Effector memory CD8-positive, alpha-beta T cell (primary cell): ENCODE data around the gene WASHC3.

ENCODE experiments used
- ATAC-seq: fragments of 150-1000 bp; cut with Tn5 transposase; replicated peaks from 2 replicates; pipeline ENCODE4 v1.10.0; 2021; ENCODE audit warnings: mild to moderate bottlenecking, moderate library complexity
- DNase-seq, 3 experiments: peaks; one replicate each; pipeline ENCODE4 v3.0.0; 2021
- H3K27ac Mint-ChIP-seq, 2 donors: one replicate each; pipeline ENCODE4 v1.8.0; 2022; ENCODE audit warnings: mild to moderate bottlenecking in 2 of 2, mixed read lengths in 2 of 2, moderate library complexity in 2 of 2
- H3K27me3 Mint-ChIP-seq, 2 donors: one replicate each; pipeline ENCODE4 v1.8.0; 2022; ENCODE audit warnings: mixed read lengths in 2 of 2
- H3K36me3 Mint-ChIP-seq: one replicate; pipeline ENCODE4 v1.8.0; 2022; ENCODE audit warnings: mild to moderate bottlenecking, moderate library complexity, mixed read lengths; ENCODE audit not compliant: insufficient read depth
- H3K4me1 Mint-ChIP-seq, 2 donors: one replicate each; pipeline ENCODE4 v1.8.0; 2022; ENCODE audit warnings: low read depth in 2 of 2, mixed read lengths in 2 of 2
- H3K4me3 Mint-ChIP-seq, 2 donors: one replicate each; pipeline ENCODE4 v1.8.0; 2022; ENCODE audit warnings: mild to moderate bottlenecking in 2 of 2, mixed read lengths in 2 of 2, moderate library complexity in 2 of 2
- H3K9me3 Mint-ChIP-seq, 2 donors: one replicate each; pipeline ENCODE4 v1.8.0; 2022; ENCODE audit warnings: mixed read lengths in 2 of 2

WASHC3 gene

DNA sequence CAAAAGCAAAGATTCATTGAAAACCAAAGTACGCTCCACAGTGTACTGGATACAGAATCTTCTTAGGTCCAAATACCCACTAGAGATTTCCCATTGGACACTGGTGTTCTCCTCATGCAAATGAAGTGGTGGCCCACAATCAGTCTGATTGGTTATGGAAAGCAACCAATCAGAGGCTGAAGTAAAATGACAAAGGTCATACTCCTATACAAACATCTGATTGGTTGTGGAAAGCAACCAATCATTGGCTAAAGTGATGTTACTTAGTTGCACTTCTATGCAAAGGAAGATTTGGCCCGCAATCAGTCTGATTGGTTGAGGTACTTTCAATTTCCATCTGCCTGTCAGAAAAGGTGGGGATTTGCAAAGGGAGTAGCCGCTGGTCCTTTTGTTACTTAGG lies 1.3 kb upstream of the WASHC3 start:
- H3K27me3 Mint-ChIP-seq, result peaks cover 9 to 14% of the 10 kb centered on the region in 2 donors
- H3K4me1 Mint-ChIP-seq, result peaks cover 15 to 28% of the 10 kb centered on the region in 2 donors
- peaks cover 16% of the 10 kb centered on the region for H3K36me3 Mint-ChIP-seq
- ATAC-seq (no peak), DNase-seq (no peak)
- no peak overlapping the region for H3K27ac Mint-ChIP-seq
- H3K9me3 Mint-ChIP-seq, result peaks cover 0 to 2% of the 10 kb centered on the region in 2 donors
- H3K4me3 Mint-ChIP-seq, result no peak overlapping the region

DNA sequence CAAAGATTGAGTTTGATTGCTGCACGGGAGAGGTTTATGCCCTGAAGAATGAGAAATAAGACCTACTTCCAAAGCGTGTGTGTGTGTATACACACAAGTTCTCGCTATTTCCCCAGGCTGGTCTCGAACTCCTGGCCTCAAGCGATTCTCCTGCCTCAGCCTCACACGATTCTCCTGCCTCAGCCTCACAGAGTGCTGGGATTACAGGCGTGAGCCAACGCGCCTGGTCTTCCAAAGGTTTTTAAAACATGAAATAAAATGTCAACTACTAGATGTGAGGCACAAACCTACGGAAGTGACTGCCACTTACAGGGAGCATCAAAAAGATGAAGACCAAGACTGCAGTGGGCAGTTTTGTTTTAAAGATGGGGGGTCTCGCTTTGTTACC lies 622 bp upstream of the WASHC3 start:
- H3K9me3 Mint-ChIP-seq, result peaks cover 0 to 2% of the 10 kb centered on the region in 2 donors
- peaks cover 20% of the 10 kb centered on the region for H3K36me3 Mint-ChIP-seq
- peak overlapping the region; percentile 99 for H3K27ac Mint-ChIP-seq
- DNase-seq (no peak), ATAC-seq (no peak)
- H3K4me1 Mint-ChIP-seq, result peaks cover 19 to 34% of the 10 kb centered on the region in 2 donors
- H3K4me3 Mint-ChIP-seq, result peak overlapping the region; percentile 96 to 99
- H3K27me3 Mint-ChIP-seq, result peaks cover 9 to 14% of the 10 kb centered on the region in 2 donors

DNA sequence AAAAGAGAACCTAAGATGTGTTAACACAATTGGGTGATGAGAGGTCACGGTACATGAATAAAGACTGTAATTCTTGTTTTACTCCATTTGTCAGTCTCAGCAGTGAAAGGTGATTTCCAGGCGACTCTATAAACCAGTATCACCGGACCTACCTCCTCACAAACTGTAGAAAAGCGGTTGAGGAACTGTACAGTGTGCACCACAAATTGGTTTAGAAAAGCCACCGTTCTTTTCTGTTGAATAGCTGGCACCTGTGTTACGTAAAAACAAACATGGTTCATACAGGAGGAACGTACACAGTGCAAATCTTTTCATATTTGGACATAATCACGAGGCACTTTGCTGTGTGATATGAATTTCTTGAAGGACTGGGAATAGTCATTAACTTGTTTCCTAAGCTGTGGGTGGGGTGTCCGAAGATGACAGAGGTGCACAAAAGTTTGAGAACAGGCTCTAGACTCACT lies 663 bp downstream of the WASHC3 start:
- Mint-ChIP-seq H3K4me3 (peak overlapping the region; percentile 96 to 99), H3K4me1 (peaks cover 23 to 43% of the 10 kb centered on the region in 2 donors), H3K9me3 (peaks cover 0 to 2% of the 10 kb centered on the region in 2 donors), H3K27ac (peak overlapping the region; percentile 99), H3K36me3 (peaks cover 29% of the 10 kb centered on the region), H3K27me3 (peaks cover 9 to 14% of the 10 kb centered on the region in 2 donors)
- ATAC-seq (peak; percentile 56), DNase-seq (peak; percentile 22 to 40 (median 38))

DNA sequence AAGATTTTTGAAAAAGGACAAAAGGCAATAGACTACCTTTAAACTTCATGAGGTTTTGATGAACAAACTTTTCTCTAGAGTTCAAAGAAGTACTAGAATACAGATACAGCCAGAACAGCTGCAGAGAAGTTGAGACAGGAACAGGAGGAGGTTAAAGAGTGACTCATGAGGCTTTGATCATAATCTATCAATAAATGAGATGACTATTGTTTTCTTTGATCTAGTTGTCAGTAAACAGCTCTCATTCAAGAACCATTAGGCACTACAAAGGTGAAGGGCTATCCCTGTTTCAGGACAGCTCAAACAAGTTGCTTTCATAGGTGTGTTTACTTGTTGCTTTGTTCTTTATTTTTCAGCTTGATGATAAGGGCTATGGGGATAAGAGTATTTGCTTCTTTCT lies 2.4 kb downstream of the WASHC3 start:
- Mint-ChIP-seq H3K4me3 (no peak overlapping the region), H3K36me3 (peaks cover 36% of the 10 kb centered on the region), H3K9me3 (peaks cover 0 to 2% of the 10 kb centered on the region in 2 donors), H3K27ac (no peak overlapping the region), H3K27me3 (peaks cover 0 to 2% of the 10 kb centered on the region in 2 donors), H3K4me1 (peaks cover 27 to 49% of the 10 kb centered on the region in 2 donors)
- DNase-seq (no peak), ATAC-seq (no peak)

DNA sequence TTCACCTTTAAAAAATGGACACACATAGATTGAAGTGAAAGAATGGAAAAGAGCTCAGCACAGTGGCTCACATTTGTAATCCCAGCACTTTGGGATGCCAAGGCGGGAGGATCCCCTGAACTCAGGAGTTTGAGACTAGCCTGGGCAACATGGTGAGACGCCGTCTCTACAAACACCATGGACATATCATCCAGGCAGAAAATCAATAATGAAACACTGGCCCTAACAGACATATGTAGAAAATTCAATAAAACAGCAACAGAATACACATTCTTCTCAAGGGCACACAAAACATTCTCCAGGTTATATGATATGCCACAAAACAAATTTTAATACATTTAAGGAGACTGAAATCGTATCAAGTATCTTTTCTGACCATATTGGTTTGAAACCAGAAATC lies 7.4 kb downstream of the WASHC3 start:
- ATAC-seq (no peak), DNase-seq (no peak)
- Mint-ChIP-seq H3K36me3 (peaks cover 43% of the 10 kb centered on the region), H3K4me1 (peaks cover 26 to 46% of the 10 kb centered on the region in 2 donors), H3K9me3 (peaks cover 0 to 2% of the 10 kb centered on the region in 2 donors), H3K27me3 (no peaks in the 10 kb centered on the region), H3K27ac (no peak overlapping the region), H3K4me3 (no peak overlapping the region)

DNA sequence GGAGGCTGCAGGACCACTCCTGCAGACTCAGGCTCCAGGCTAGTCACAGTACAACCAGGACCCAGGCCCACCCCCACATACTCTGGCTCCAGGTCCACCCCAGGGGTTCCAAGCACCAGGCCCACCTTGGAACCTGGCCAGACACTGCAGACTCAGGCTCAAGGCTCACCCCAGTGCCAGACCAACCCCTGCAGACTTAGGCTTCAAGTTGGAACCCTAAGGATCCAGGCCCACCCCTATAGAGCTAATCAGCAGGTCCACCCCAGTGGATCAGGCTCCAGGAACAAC lies 8.8 kb downstream of the WASHC3 start:
- Mint-ChIP-seq H3K9me3 (no peaks in the 10 kb centered on the region), H3K4me3 (no peak overlapping the region), H3K27ac (peak overlapping the region; percentile 36 to 55), H3K36me3 (peaks cover 55% of the 10 kb centered on the region), H3K27me3 (no peaks in the 10 kb centered on the region), H3K4me1 (peaks cover 23 to 39% of the 10 kb centered on the region in 2 donors)
- ATAC-seq (no peak), DNase-seq (no peak)

DNA sequence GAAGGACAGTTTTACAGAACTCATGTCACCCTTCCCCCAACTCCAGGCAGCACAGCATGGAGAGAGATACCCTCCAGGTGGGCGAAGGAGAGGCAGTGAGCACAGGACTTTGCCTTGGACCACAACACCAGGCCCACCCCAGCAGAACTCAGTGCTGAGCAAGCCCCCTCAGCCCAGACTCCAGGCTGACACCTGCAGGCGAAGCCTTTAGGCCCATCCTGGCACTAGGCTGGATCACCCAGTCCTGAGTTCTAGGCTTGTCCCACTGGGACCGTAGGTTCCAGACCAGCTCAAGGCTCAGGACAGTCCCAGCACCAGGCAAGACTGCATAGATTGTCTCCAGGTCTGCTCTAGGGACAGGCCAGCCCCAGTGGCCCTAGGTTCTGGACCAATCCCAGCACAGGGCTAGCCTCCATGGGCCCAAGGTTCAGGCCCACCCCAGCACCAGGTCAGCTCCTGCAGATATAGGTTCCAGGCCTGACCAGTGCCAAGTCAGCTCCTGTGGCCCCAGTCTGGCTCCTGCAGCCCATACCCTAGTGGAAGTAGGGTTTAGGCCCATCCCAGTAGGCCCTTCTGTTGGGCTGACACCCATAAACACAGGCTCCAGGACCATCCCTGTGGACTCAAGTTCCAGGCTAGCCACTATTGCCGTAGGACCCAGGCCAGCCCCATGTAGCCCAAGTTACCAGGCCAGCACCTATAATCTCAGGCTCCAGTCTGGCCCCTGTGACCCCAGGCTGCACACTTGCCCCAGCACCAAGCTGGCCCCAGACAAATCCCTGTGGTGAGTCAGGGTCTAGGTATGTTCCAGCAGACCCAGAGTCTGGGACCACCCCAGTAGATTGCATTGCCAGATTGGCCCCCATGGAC lies 9.4 kb downstream of the WASHC3 start:
- H3K36me3 Mint-ChIP-seq, result peaks cover 53% of the 10 kb centered on the region
- no peak overlapping the region for H3K4me3 Mint-ChIP-seq
- H3K27me3 Mint-ChIP-seq, result no peaks in the 10 kb centered on the region
- H3K4me1 Mint-ChIP-seq, result peaks cover 19 to 33% of the 10 kb centered on the region in 2 donors
- H3K9me3 Mint-ChIP-seq, result no peaks in the 10 kb centered on the region
- peak overlapping the region in 1 of 2 donors; percentile 36 for H3K27ac Mint-ChIP-seq
- no peak for ATAC-seq
- no peak for DNase-seq

DNA sequence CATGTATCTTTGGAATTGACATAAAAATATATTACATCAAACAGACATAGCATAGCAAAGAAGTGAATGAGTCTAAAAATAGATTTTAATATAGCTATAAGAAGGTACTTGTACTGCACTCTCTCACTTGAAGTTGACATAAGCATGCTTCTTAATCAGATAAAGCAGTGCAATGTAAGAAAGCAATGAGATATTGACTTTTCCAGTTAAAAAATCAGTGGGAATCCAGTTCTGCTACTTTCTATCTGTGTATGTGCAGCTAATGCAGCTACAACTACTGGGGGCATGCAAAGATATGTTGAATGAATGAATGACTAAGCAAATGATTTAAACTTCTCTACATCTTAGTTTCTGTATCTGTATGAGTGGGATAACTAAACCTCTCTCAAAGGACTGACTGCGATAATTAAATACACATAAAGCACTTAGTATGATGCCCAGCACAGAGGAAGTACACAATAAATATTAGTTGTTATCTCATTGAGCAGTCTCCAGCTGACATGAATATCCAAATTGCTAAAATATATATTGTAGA lies 10.3 kb downstream of the WASHC3 start:
- H3K9me3 Mint-ChIP-seq, result no peaks in the 10 kb centered on the region
- H3K27me3 Mint-ChIP-seq, result no peaks in the 10 kb centered on the region
- no peak overlapping the region for H3K27ac Mint-ChIP-seq
- ATAC-seq (no peak), DNase-seq (no peak)
- H3K4me1 Mint-ChIP-seq, result peaks cover 17 to 28% of the 10 kb centered on the region in 2 donors
- peaks cover 53% of the 10 kb centered on the region for H3K36me3 Mint-ChIP-seq
- H3K4me3 Mint-ChIP-seq, result no peak overlapping the region

DNA sequence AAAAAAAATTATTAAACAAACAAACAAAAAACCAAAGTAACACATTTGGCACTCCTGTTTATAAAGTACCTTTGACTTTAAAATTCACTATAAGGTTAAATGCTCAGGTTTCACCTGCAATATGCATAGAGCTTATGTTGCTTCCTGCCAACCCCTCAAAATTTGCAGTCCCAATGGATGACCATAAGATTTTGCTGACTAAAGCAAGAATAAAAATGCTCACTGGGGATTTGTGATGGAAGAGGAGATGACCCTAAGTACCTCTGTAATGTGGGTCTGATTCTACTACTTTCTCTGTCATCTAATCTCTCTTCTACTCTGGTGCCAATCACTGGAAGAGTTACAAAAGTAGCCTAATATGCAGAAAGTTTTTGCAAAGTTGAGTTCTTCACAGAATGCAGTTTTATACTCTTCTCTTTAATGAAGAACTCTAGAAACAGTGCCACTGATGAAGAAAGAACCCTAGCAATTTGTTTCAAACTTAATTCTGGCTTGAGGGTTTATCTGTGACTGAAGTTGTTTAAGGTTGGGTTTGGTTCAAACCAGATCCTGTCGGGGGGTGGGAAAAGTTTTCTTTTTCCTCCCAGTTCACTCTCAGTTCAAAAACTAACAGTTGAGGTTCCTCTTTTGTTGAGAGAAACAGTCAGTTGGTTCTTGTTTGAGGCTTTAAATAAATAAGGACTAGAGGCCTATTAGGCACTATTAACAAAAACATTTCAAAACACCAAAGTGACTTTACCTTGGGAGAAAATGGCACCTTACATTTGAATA lies 10.9 kb downstream of the WASHC3 start:
- DNase-seq (no peak), ATAC-seq (no peak)
- Mint-ChIP-seq H3K36me3 (peaks cover 51% of the 10 kb centered on the region), H3K4me3 (no peak overlapping the region), H3K27me3 (no peaks in the 10 kb centered on the region), H3K27ac (peak overlapping the region in 1 of 2 donors; percentile 60), H3K9me3 (no peaks in the 10 kb centered on the region), H3K4me1 (peaks cover 15 to 24% of the 10 kb centered on the region in 2 donors)

DNA sequence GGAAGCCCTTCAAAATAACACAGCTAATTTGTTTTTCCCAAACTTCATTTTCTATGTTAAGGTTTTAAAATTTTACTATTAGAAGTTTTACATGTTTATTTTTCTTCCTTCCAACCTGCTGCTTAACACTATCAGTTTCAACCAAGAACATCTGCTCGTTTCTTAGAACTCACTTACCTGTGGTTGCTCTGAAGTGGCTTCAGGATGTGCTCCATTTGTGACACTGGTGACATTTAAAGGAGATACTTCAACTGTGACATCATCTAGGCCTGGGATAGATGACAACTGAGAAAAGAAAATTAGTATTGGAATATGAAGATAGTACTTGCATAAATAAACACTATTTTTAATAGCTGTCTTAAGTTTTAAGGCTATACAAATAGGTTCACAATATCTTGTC lies 17.9 kb downstream of the WASHC3 start:
- Mint-ChIP-seq H3K27ac (peak overlapping the region in 1 of 2 donors; percentile 32), H3K4me3 (no peak overlapping the region), H3K9me3 (no peaks in the 10 kb centered on the region), H3K36me3 (peaks cover 60% of the 10 kb centered on the region), H3K27me3 (no peaks in the 10 kb centered on the region), H3K4me1 (peaks cover 0 to 3% of the 10 kb centered on the region in 2 donors)
- ATAC-seq (no peak), DNase-seq (no peak)

DNA sequence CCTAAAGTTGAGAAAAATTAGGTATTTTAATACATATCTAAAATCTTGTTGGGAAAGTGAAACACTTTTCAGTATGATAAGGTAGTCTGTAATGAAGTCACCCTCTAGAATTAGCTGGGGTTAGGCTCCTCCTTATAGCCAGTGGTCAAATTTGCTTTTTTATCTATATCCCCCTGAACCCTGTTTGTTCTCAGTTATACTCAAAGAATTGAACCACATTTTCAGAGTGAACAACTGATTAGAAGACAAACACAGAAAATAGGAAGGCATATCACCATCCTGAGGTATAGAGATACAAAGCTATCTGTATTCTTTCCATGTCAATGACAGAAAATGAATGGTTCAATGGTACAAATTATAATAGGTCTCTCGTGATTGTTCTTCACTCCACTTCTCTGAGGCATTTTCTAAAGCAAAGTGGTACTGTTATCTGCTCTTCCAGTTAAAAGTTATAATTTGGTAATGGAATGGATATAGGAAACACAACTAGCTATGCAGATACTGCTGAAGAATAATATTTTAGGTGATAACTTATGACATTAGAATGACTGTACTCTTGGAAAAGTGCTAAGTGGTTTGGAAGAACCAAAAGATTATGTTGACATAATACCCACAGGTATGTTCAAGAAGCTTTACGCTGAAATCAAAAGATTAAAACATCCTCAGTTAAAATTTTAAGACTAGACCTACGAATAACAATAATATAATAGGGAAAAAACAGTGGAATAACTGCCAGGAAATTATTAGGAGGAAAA lies 27.6 kb downstream of the WASHC3 start:
- peaks cover 59% of the 10 kb centered on the region for H3K36me3 Mint-ChIP-seq
- ATAC-seq (no peak), DNase-seq (no peak)
- H3K4me3 Mint-ChIP-seq, result no peak overlapping the region
- H3K27ac Mint-ChIP-seq, result no peak overlapping the region
- no peaks in the 10 kb centered on the region for H3K27me3 Mint-ChIP-seq
- H3K9me3 Mint-ChIP-seq, result no peaks in the 10 kb centered on the region
- H3K4me1 Mint-ChIP-seq, result peaks cover 0 to 9% of the 10 kb centered on the region in 2 donors

DNA sequence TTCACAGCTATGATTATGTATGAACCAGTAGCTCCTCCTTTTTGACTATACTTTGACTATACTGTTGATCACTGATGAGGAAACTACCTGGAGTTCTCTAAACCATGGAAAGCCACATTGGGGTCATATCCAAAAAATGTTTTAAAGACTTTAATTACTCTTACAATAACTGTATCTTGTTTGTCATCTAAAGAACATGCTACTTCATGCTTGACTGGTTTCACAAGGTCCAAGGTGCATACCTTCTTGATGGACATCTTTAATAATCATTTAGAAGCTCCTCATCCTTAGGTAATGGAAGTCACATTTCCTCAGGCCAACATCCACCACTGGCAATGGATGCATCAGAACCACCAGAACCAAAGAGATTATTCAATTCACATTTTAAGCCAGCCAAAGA lies 29.9 kb downstream of the WASHC3 start:
- peaks cover 0 to 12% of the 10 kb centered on the region in 2 donors for H3K4me1 Mint-ChIP-seq
- H3K9me3 Mint-ChIP-seq, result no peaks in the 10 kb centered on the region
- no peak for DNase-seq
- ATAC-seq, result no peak
- H3K36me3 Mint-ChIP-seq, result peaks cover 47% of the 10 kb centered on the region
- no peak overlapping the region for H3K4me3 Mint-ChIP-seq
- no peaks in the 10 kb centered on the region for H3K27me3 Mint-ChIP-seq
- H3K27ac Mint-ChIP-seq, result no peak overlapping the region

DNA sequence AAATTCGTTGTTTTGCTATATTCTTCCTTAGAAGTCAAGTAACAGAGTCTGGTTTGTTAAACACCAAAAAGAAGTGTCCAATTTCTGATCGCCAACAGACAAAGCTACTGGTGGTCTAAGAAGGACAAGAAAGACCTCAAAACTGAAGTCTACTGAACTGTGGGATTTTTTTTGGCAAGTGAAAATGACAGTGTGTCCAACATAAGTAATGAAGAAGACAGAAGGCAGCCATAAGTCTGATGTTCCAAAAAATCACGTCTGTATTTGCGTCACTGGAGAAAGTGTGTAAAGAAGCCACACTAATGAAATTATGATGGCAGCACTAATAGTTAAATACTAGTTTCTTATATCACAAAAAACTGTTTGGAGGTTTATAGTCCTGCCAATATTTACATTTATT lies 32.6 kb downstream of the WASHC3 start:
- DNase-seq (no peak), ATAC-seq (no peak)
- H3K4me3 Mint-ChIP-seq, result no peak overlapping the region
- H3K27me3 Mint-ChIP-seq, result no peaks in the 10 kb centered on the region
- no peak overlapping the region for H3K27ac Mint-ChIP-seq
- H3K4me1 Mint-ChIP-seq, result peaks cover 0 to 16% of the 10 kb centered on the region in 2 donors
- H3K36me3 Mint-ChIP-seq, result peaks cover 35% of the 10 kb centered on the region
- H3K9me3 Mint-ChIP-seq, result no peaks in the 10 kb centered on the region
